Measurements from ENCODE around the gene LYSET. TPM values are rescaled to one million over a fixed set of nuclear protein-coding genes. Genes with fewer than 3 reads are reported as not detected.

LYSET gene
- total and polyA plus RNA-seq, 9 of the 15 experiments (the other 6 are each of a cell fraction or from before 2014, with no cell fraction given) = 7.6 to 36.6 (median 15.9) TPM

DNA sequence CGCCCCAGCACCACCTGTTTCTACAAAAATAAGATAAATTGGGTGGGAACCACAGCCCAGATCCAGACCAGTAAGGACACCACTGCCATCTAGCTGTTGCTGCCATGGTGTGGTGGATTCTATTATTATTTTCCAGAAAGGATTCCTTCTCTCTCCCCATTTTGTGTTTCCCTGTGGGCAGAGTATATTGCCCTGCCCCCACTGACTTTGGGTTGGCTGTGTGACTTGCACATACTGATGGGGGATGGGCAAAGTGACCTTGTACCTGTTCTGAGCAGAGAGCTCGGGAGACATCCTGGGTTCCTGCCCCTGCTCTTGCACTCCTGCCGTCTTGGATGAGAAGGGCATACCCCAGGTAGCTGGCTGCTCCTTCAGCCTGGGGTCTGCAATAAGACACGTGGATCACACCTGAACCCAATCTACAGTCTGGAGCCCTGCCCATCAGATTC is 24.7 kb upstream of the LYSET start (continued):
- no peak for TF ChIP-seq CREB5 (CRISPR knock-in tag; IDR thresholded peaks at IDR 0.05)
- no peak for TF ChIP-seq EP400 (IDR thresholded peaks at IDR 0.05)
- no peak for TF ChIP-seq HNRNPL (IDR thresholded peaks at IDR 0.05; ENCODE audit: low read depth, low read length)
- TF ChIP-seq CTBP1 (IDR thresholded peaks at IDR 0.05; ENCODE audit: borderline replicate concordance) = no peak
- TF ChIP-seq SLC30A9 (CRISPR knock-in tag; IDR thresholded peaks at IDR 0.05) = no peak
- TF ChIP-seq FOS (IDR thresholded peaks at IDR 0.05; ENCODE audit: extremely low read depth, insufficient read length) = no peak
- TF ChIP-seq, protein P1, sequence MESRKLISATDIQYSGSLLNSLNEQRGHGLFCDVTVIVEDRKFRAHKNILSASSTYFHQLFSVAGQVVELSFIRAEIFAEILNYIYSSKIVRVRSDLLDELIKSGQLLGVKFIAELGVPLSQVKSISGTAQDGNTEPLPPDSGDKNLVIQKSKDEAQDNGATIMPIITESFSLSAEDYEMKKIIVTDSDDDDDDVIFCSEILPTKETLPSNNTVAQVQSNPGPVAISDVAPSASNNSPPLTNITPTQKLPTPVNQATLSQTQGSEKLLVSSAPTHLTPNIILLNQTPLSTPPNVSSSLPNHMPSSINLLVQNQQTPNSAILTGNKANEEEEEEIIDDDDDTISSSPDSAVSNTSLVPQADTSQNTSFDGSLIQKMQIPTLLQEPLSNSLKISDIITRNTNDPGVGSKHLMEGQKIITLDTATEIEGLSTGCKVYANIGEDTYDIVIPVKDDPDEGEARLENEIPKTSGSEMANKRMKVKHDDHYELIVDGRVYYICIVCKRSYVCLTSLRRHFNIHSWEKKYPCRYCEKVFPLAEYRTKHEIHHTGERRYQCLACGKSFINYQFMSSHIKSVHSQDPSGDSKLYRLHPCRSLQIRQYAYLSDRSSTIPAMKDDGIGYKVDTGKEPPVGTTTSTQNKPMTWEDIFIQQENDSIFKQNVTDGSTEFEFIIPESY (CRISPR knock-in tag; IDR thresholded peaks at IDR 0.05) = no peak
- no peak for TF ChIP-seq PURB (CRISPR knock-in tag; IDR thresholded peaks at IDR 0.05; ENCODE audit: low read depth)
- no peak for TF ChIP-seq THAP12 (CRISPR knock-in tag; IDR thresholded peaks at IDR 0.05)
- no peak for TF ChIP-seq TBL1XR1 (IDR thresholded peaks at IDR 0.05; ENCODE audit: low read length in 2 of 2)
- no peak for TF ChIP-seq ZNF174 (CRISPR knock-in tag; IDR thresholded peaks at IDR 0.05)
- TF ChIP-seq, protein P2, sequence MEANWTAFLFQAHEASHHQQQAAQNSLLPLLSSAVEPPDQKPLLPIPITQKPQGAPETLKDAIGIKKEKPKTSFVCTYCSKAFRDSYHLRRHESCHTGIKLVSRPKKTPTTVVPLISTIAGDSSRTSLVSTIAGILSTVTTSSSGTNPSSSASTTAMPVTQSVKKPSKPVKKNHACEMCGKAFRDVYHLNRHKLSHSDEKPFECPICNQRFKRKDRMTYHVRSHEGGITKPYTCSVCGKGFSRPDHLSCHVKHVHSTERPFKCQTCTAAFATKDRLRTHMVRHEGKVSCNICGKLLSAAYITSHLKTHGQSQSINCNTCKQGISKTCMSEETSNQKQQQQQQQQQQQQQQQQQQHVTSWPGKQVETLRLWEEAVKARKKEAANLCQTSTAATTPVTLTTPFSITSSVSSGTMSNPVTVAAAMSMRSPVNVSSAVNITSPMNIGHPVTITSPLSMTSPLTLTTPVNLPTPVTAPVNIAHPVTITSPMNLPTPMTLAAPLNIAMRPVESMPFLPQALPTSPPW (CRISPR knock-in tag; IDR thresholded peaks at IDR 0.05) = 0 out of 2 replicates have a peak, but pooled peaks have one; percentile 33
- no peak for TF ChIP-seq MAFG (tag; conservative IDR thresholded peaks at IDR 0.05)
- no peak for TF ChIP-seq SIX5 (IDR thresholded peaks at IDR 0.05; ENCODE audit: borderline replicate concordance in 1 of 2, insufficient read depth in 1 of 2, low read depth in 1 of 2, low read length in 2 of 2)
- no peak for TF ChIP-seq CC2D1A (IDR thresholded peaks at IDR 0.05)
- TF ChIP-seq, protein P3, sequence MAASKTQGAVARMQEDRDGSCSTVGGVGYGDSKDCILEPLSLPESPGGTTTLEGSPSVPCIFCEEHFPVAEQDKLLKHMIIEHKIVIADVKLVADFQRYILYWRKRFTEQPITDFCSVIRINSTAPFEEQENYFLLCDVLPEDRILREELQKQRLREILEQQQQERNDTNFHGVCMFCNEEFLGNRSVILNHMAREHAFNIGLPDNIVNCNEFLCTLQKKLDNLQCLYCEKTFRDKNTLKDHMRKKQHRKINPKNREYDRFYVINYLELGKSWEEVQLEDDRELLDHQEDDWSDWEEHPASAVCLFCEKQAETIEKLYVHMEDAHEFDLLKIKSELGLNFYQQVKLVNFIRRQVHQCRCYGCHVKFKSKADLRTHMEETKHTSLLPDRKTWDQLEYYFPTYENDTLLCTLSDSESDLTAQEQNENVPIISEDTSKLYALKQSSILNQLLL (CRISPR knock-in tag; IDR thresholded peaks at IDR 0.05; ENCODE audit: borderline replicate concordance) = no peak
- TF ChIP-seq BHLHE40 (IDR thresholded peaks at IDR 0.05; ENCODE audit: low read length) = no peak
- no peak for TF ChIP-seq PTBP1 (IDR thresholded peaks at IDR 0.05; ENCODE audit: low read depth, low read length)
- TF ChIP-seq ZNF780A (CRISPR knock-in tag; IDR thresholded peaks at IDR 0.05) = no peak
- TF ChIP-seq BRF1 (IDR thresholded peaks at IDR 0.05; ENCODE audit: borderline replicate concordance, extremely low read depth, insufficient read length) = no peak
- no peak for TF ChIP-seq CBX5 (IDR thresholded peaks at IDR 0.05; ENCODE audit: borderline replicate concordance, low read depth)
- no peak for TF ChIP-seq YBX1 (IDR thresholded peaks at IDR 0.05)

Data from K562 (cell line).